Loucy (cell line): ENCODE measurements around the gene SARNP.

Experiments
- H2AFZ ChIP-seq: fragments of 200-600 bp; sonication (generic); 2 replicates; pipeline ENCODE4 v1.6.0; 2016; ENCODE audit warnings: antibody characterized with exemption, mild to moderate bottlenecking, low read length, moderate library complexity
- H3F3A ChIP-seq: fragments of 200-600 bp; 2 replicates; pipeline ENCODE4 v1.6.0; 2016; ENCODE audit warnings: antibody characterized with exemption, low read depth, mild to moderate bottlenecking
- H3K27me3 ChIP-seq: fragments of 200-600 bp; sonication (generic); 2 replicates; pipeline ENCODE4 v1.6.1; 2014; ENCODE audit warnings: low read length, mild to moderate bottlenecking; ENCODE audit not compliant: insufficient read depth, poor library complexity, severe bottlenecking
- H3K36me3 ChIP-seq: fragments of 200-600 bp; sonication (generic); 2 replicates; pipeline ENCODE4 v1.6.1; 2016; ENCODE audit warnings: low read length; ENCODE audit not compliant: insufficient read depth
- H3K4me1 ChIP-seq: fragments of 200-600 bp; sonication (generic); 2 replicates; pipeline ENCODE4 v1.5.1; 2014; ENCODE audit warnings: low read length, mild to moderate bottlenecking; ENCODE audit not compliant: insufficient read depth, poor library complexity, severe bottlenecking
- H3K4me2 ChIP-seq: fragments of 200-600 bp; sonication (generic); 2 replicates; pipeline ENCODE4 v1.6.0; 2014; ENCODE audit warnings: antibody characterized with exemption, low read length, low read depth, mild to moderate bottlenecking; ENCODE audit not compliant: poor library complexity, severe bottlenecking
- H3K4me3 ChIP-seq: fragments of 200-600 bp; sonication (generic); 2 replicates; pipeline ENCODE4 v1.5.1; 2014; ENCODE audit warnings: low read length, mild to moderate bottlenecking, mixed read lengths; ENCODE audit not compliant: poor library complexity, severe bottlenecking
- H3K79me2 ChIP-seq: fragments of 200-600 bp; sonication (generic); 2 replicates; pipeline ENCODE4 v1.6.1; 2014; ENCODE audit warnings: low read length; ENCODE audit not compliant: insufficient read depth
- H3K9ac ChIP-seq: fragments of 200-600 bp; sonication (generic); 2 replicates; pipeline ENCODE4 v1.6.0; 2014; ENCODE audit warnings: mild to moderate bottlenecking, low read depth, low read length, moderate library complexity; ENCODE audit not compliant: poor library complexity, severe bottlenecking
- H3K9me2 ChIP-seq: fragments of 200-600 bp; sonication (generic); replicated peaks from 2 replicates; pipeline ENCODE4 v1.6.1; 2016; ENCODE audit warnings: low read depth, low read length, mixed read lengths
- H3K9me3 ChIP-seq: fragments of 200-600 bp; sonication (generic); 2 replicates; pipeline ENCODE4 v1.6.1; 2014; ENCODE audit warnings: mild to moderate bottlenecking, antibody characterized with exemption, low read length, low read depth; ENCODE audit not compliant: insufficient read depth
- H4K20me1 ChIP-seq: fragments of 200-600 bp; sonication (generic); 2 replicates; pipeline ENCODE4 v1.6.0; 2014; ENCODE audit warnings: antibody characterized with exemption, low read length, mild to moderate bottlenecking; ENCODE audit not compliant: insufficient read depth, poor library complexity, severe bottlenecking
- CTCF ChIP-seq: fragments of 200-600 bp; sonication (generic); conservative IDR thresholded peaks from 2 replicates; pipeline ENCODE4 v1.5.1; 2014; ENCODE audit warnings: mild to moderate bottlenecking, antibody characterized with exemption, low read length
- EZH2phosphoT487 ChIP-seq: fragments of 200-600 bp; IDR thresholded peaks from 2 replicates; pipeline ENCODE4 v1.6.1; 2018; ENCODE audit warnings: antibody characterized with exemption, mild to moderate bottlenecking, moderate library complexity, borderline replicate concordance

Gene SARNP

GRCh38 chr12:55744340-55745030 lies 73.0 kb downstream of the SARNP start:
- Histone ChIP-seq H4K20me1 (peaks cover 33% of the 10 kb centered on the region), H3K79me2 (peaks cover 49% of the 10 kb centered on the region), H3K4me2 (peak overlapping the region; percentile 94), H3K4me3 (peak overlapping the region; percentile 85), H3K9me2 (no peaks in the 10 kb centered on the region), H3K9ac (peak overlapping the region; percentile 86), H3F3A (peaks cover 3% of the 10 kb centered on the region; the same call in 1 of the 2 replicates), H3K9me3 (no peaks in the 10 kb centered on the region), H3K27me3 (no peaks in the 10 kb centered on the region), H3K36me3 (peaks cover 16% of the 10 kb centered on the region; the same call in 1 of the 2 replicates), H3K4me1 (peaks cover 40% of the 10 kb centered on the region), H2AFZ (peak overlapping the region; percentile 44; the same call in 1 of the 2 replicates)
- no peak for TF ChIP-seq CTCF
- no peak for TF ChIP-seq EZH2phosphoT487

GRCh38 chr12:55743406-55744339 lies 73.9 kb downstream of the SARNP start:
- Histone ChIP-seq H3K79me2 (peaks cover 41% of the 10 kb centered on the region), H3K4me2 (peak overlapping the region; percentile 94), H3K9me2 (no peaks in the 10 kb centered on the region), H3K36me3 (peaks cover 8% of the 10 kb centered on the region; the same call in 1 of the 2 replicates), H2AFZ (peak overlapping the region; percentile 44; the same call in 1 of the 2 replicates), H3K9ac (peak overlapping the region; percentile 86), H3K9me3 (no peaks in the 10 kb centered on the region), H3K4me1 (peaks cover 40% of the 10 kb centered on the region), H3F3A (peaks cover 3% of the 10 kb centered on the region; the same call in 1 of the 2 replicates), H3K27me3 (no peaks in the 10 kb centered on the region), H4K20me1 (peaks cover 26% of the 10 kb centered on the region), H3K4me3 (peak overlapping the region; percentile 85)
- TF ChIP-seq CTCF (no peak), EZH2phosphoT487 (no peak)

GRCh38 chr12:55742719-55743405 lies 74.7 kb downstream of the SARNP start, which contains the start of gene GDF11:
Gene GDF11, plus strand, starts transcription at chr12:55743122. Its CDS starts 195 bp downstream, at chr12:55743317.
- H3K4me3 ChIP-seq: peak within 1 kb of the TSS; percentile 85
- peaks cover 2% of the 10 kb centered on the region; the same call in 1 of the 2 replicates for H3K36me3 ChIP-seq
- TF ChIP-seq EZH2phosphoT487 (no peak), CTCF (no peak)
- H3K79me2 ChIP-seq: peaks cover 33% of the 10 kb centered on the region
- peak within 1 kb of the TSS; percentile 86 for H3K9ac ChIP-seq
- no peaks in the 10 kb centered on the region for H3K27me3 ChIP-seq
- H3K9me2 ChIP-seq: no peaks in the 10 kb centered on the region
- H3K4me1 ChIP-seq: peaks cover 41% of the 10 kb centered on the region
- peak within 1 kb of the TSS; percentile 82 for H2AFZ ChIP-seq
- H3K9me3 ChIP-seq: no peaks in the 10 kb centered on the region
- peaks cover 19% of the 10 kb centered on the region for H4K20me1 ChIP-seq
- peaks cover 3% of the 10 kb centered on the region; the same call in 1 of the 2 replicates for H3F3A ChIP-seq
- H3K4me2 ChIP-seq: peak within 1 kb of the TSS; percentile 94
